Activated CD4-positive, alpha-beta T cell treated with anti-CD3 and anti-CD28 coated beads for 36 hours (primary cell): ENCODE measurements around the gene SPINDOC. TPM values are rescaled to one million over a fixed set of nuclear protein-coding genes. Genes with fewer than 3 reads are reported as not detected.
"Not testable (repeated sequence)": the region's sequence is repeated elsewhere in the genome, so short reads cannot be mapped to it uniquely, and the experiment has no call there.

Source experiments
- ATAC-seq: fragments of 200-7000 bp; cut with Tn5 transposase; one replicate; pipeline ENCODE4 v1.10.0; 2021; ENCODE audit warnings: mild to moderate bottlenecking, moderate library complexity
- CTCF ChIA-PET: fragments of 350-600 bp; sonication (Branson Sonifier 250); formaldehyde crosslinking; loops from one replicate; lab custom pipeline; 2021; ENCODE audit warnings: antibody characterized with exemption; lab: Charles Lee
- POLR2A ChIA-PET: fragments of 350-600 bp; sonication (Branson Sonifier 250); formaldehyde crosslinking; loops from one replicate; lab custom pipeline; 2021; ENCODE audit warnings: antibody characterized with exemption, inconsistent platforms; lab: Charles Lee
- DNase-seq: peaks from one replicate; pipeline ENCODE4 v3.0.0-alpha.2; 2020
- H3K27ac Mint-ChIP-seq: one replicate; pipeline ENCODE4 v1.8.0; 2021; ENCODE audit warnings: mixed read lengths
- H3K27me3 Mint-ChIP-seq: one replicate; pipeline ENCODE4 v1.8.0; 2021; ENCODE audit warnings: mixed read lengths
- H3K36me3 Mint-ChIP-seq: one replicate; pipeline ENCODE4 v1.8.0; 2021; ENCODE audit warnings: low read depth, mixed read lengths
- H3K4me1 Mint-ChIP-seq: one replicate; pipeline ENCODE4 v1.8.0; 2021; ENCODE audit warnings: mixed read lengths
- H3K4me3 Mint-ChIP-seq: one replicate; pipeline ENCODE4 v1.8.0; 2021; ENCODE audit warnings: mild to moderate bottlenecking, moderate library complexity, mixed read lengths
- H3K9me3 Mint-ChIP-seq: one replicate; pipeline ENCODE4 v1.8.0; 2021; ENCODE audit warnings: low read depth, mixed read lengths
- intact Hi-C, 2 experiments: fragments of 100-400 bp; cut with DNase I in 1 of 2; cut with micrococcal nuclease in 1 of 2; formaldehyde crosslinking; loops; one replicate each; pipeline versions ENCODE4 v1.14.2 to v1.15.1; 2022 to 2024; cut with DNase I, micrococcal nuclease
- total RNA-seq, 2 experiments: library from RNA; stranded (reverse); gene quantifications; one replicate each; pipeline ENCODE4 v1.2.3, GENCODE V29; 2021

SPINDOC gene
- total RNA-seq, 2 experiments from 2014 or later: 25.7 to 26.2 TPM

GRCh38 chr11:63791495-63792167, 21.6 kb upstream of the SPINDOC start:
- POLR2A ChIA-PET: no interaction called here
- ATAC-seq: no peak
- no peak overlapping the region for H3K27ac Mint-ChIP-seq
- no peak for DNase-seq
- peaks cover 8% of the 10 kb centered on the region for H3K27me3 Mint-ChIP-seq
- intact Hi-C loops: no loop called here
- peaks cover 3% of the 10 kb centered on the region for H3K36me3 Mint-ChIP-seq
- peaks cover 7% of the 10 kb centered on the region for H3K9me3 Mint-ChIP-seq
- no peak overlapping the region for H3K4me3 Mint-ChIP-seq
- no peaks in the 10 kb centered on the region for H3K4me1 Mint-ChIP-seq
- CTCF ChIA-PET: no interaction called here

DNA sequence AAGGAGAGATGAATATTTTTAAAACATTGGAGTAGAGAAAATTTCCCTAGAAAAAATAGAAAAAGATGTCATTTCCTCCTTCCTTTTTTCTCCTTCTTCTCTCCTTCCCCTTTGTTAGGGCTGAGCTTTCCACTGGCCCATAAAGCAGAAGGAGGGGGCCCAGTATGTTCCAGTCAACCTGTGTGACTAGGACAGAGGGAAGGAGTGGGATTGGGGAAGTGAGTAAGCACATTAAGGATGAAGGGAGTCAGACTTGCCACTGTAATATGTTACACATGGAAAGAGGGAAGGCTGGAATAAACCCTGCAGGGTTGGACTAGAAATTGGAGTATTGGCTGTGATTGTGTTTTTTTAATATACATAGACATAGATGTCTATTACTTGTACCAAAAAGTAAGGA, 20.1 kb upstream of the SPINDOC start:
- ChIA-PET CTCF (no interaction called here), POLR2A (no interaction called here)
- ATAC-seq: no peak
- no peak overlapping the region for H3K27ac Mint-ChIP-seq
- DNase-seq: no peak
- peaks cover 3% of the 10 kb centered on the region for H3K36me3 Mint-ChIP-seq
- no peaks in the 10 kb centered on the region for H3K4me1 Mint-ChIP-seq
- H3K4me3 Mint-ChIP-seq: no peak overlapping the region
- H3K9me3 Mint-ChIP-seq: peaks cover 7% of the 10 kb centered on the region
- peaks cover 9% of the 10 kb centered on the region for H3K27me3 Mint-ChIP-seq
- intact Hi-C loops: no loop called here

DNA sequence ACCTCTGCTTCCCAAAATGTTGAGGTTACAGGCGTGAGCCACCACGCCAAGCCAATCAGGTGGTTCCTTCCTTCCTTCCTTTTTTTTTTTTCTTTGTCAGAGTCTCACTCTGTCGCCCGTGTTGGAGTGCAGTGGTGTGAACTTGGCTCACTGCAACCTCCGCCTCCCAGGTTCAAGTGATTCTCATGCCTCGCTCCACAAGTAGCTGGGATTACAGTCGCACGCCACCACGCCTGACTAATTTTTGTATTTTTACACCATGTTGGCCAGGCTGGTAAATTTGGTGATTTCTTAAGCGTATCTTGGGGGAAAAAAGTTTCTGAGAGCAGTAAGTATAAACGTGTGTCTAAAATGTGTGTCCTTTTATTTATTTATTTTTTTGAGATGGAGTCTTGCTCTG, 18.2 kb upstream of the SPINDOC start:
- intact Hi-C loops: no loop called here
- no peaks in the 10 kb centered on the region for H3K4me1 Mint-ChIP-seq
- peaks cover 11% of the 10 kb centered on the region for H3K27me3 Mint-ChIP-seq
- DNase-seq (no peak), ATAC-seq (no peak)
- H3K9me3 Mint-ChIP-seq: peaks cover 7% of the 10 kb centered on the region
- no peak overlapping the region for H3K4me3 Mint-ChIP-seq
- peaks cover 3% of the 10 kb centered on the region for H3K36me3 Mint-ChIP-seq
- ChIA-PET CTCF (no interaction called here), POLR2A (no interaction called here)
- no peak overlapping the region for H3K27ac Mint-ChIP-seq

- H3K27ac Mint-ChIP-seq: no peak overlapping the region
- H3K9me3 Mint-ChIP-seq: no peaks in the 10 kb centered on the region
- H3K36me3 Mint-ChIP-seq: no peaks in the 10 kb centered on the region
- H3K27me3 Mint-ChIP-seq: peaks cover 10% of the 10 kb centered on the region
- ChIA-PET POLR2A (no interaction called here), CTCF (no interaction called here)
- H3K4me1 Mint-ChIP-seq: no peaks in the 10 kb centered on the region
- ATAC-seq (no peak), DNase-seq (no peak)
- intact Hi-C loops: no loop called here
- H3K4me3 Mint-ChIP-seq: no peak overlapping the region
Measured at GRCh38 chr11:63800921-63801320, 12.3 kb upstream of the SPINDOC start.

DNA sequence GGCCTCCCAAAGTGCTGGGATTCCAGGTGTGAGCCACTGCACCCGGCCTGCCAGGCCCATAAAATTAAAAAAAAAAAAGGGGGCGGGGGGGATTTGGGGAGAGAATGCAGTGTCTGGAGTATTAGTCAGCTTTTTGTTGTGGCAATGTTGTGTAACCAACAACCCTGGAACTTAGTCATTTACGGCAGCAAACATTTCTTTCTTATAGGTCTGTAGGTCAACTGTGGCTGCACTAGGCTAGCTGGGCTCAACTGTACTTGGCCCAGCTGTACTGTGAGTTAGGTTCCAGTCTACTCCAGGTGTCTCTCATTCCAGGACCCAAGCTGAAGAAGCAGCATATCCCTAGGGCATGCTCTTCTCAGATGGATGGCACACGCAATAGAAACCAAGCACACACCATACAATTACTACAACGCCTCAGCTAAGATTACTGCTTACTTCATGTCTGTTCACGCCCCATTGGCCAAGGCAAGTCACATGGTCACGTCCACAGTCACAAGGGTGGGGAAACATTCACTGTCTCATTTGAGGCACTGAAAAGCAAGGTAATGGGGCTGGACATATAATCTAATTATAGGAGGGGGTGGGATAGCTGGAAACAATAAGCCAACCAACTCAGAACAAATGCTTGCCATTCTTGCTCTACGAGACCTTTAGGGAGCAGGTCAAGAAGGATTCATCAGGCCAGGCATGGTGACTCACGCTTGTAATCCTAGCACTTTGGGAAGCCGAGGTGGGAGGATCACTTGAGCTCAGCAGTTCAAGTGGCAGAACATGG, 10.4 kb upstream of the SPINDOC start:
- peak; percentile 26 for ATAC-seq
- peak; percentile 13 for DNase-seq
- intact Hi-C loops: no loop called here
- Mint-ChIP-seq H3K9me3 (no peaks in the 10 kb centered on the region), H3K27me3 (peaks cover 7% of the 10 kb centered on the region), H3K27ac (no peak overlapping the region), H3K36me3 (no peaks in the 10 kb centered on the region), H3K4me3 (no peak overlapping the region), H3K4me1 (no peaks in the 10 kb centered on the region)
- ChIA-PET CTCF (interaction anchor here (0.8 to 1.1 kb wide), 2 partner anchors 15 to 38 kb away, joined by 3 to 4 read pairs; no protein-coding TSS in a partner anchor), POLR2A (no interaction called here)

DNA sequence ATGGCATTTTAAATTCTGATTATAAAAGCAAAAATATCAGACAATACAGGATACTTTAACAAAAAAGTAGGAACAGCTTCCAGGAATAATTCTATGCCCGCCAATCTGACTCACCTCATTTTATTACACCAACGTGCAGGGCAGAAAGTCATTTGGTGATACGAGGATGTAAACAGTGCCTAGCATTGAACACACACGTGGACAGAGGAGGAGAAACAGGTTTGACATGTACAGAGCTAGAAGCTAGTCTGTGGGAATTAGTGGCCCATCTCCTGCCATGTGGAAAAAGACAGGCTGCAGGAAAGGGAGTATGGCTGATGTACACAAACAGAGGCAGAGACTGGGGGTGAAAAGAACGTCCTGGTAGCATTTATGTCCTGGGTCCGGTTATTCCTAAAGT, 9.0 kb upstream of the SPINDOC start:
- ATAC-seq (no peak), DNase-seq (no peak)
- Mint-ChIP-seq H3K27ac (no peak overlapping the region), H3K4me3 (no peak overlapping the region), H3K4me1 (no peaks in the 10 kb centered on the region), H3K27me3 (peaks cover 4% of the 10 kb centered on the region), H3K36me3 (no peaks in the 10 kb centered on the region), H3K9me3 (no peaks in the 10 kb centered on the region)
- ChIA-PET CTCF (no interaction called here), POLR2A (no interaction called here)
- intact Hi-C loops: no loop called here

GRCh38 chr11:63805844-63806415, 7.3 kb upstream of the SPINDOC start:
- intact Hi-C loops: no loop called here
- ChIA-PET POLR2A (no interaction called here), CTCF (interaction anchor here (0.7 kb wide), 1 partner anchor 37 kb away, joined by 3 read pairs; no protein-coding TSS in a partner anchor)
- no peak overlapping the region for H3K27ac Mint-ChIP-seq
- no peak for ATAC-seq
- no peak overlapping the region for H3K4me3 Mint-ChIP-seq
- H3K4me1 Mint-ChIP-seq: no peaks in the 10 kb centered on the region
- H3K9me3 Mint-ChIP-seq: no peaks in the 10 kb centered on the region
- no peaks in the 10 kb centered on the region for H3K36me3 Mint-ChIP-seq
- peaks cover under 1% of the 10 kb centered on the region for H3K27me3 Mint-ChIP-seq
- no peak for DNase-seq

DNA sequence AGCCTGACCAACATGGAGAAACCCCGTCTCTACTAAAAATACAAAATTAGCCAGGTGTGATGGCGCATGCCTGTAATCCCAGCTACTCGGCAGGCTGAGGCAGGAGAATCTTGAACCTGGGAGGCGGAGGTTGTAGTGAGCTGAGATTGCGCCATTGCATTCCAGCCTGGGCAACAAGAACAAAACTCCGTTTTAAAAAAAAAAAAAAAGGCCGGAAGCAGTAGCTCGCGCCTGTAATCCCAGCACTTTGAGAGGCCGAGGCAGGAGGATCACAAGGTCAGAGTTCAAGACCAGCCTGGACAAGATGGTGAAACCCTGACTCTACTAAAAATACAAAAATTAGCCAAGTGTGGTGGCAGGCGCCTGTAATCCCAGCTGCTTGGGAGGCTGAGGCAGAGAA, 2.9 kb upstream of the SPINDOC start:
- peaks cover 17% of the 10 kb centered on the region for H3K4me1 Mint-ChIP-seq
- CTCF ChIA-PET: interaction anchor here (0.5 kb wide), 1 partner anchor 554 kb away, joined by 3 read pairs; no protein-coding TSS in a partner anchor

GRCh38 chr11:63811522-63811921, 1.7 kb upstream of the SPINDOC start:
- intact Hi-C loops: loop anchor here in 1 of 2 experiments (5.0 kb wide), 1 partner anchor 39 kb away; no protein-coding TSS in a partner anchor
- Mint-ChIP-seq H3K9me3 (no peaks in the 10 kb centered on the region), H3K27ac (no peak overlapping the region), H3K27me3 (no peaks in the 10 kb centered on the region), H3K4me1 (peaks cover 21% of the 10 kb centered on the region), H3K36me3 (peaks cover 14% of the 10 kb centered on the region), H3K4me3 (no peak overlapping the region)
- no peak for DNase-seq
- no peak for ATAC-seq
- POLR2A ChIA-PET: interaction anchor here (0.6 kb wide), 1 partner anchor 190 kb away, joined by 3 read pairs; no protein-coding TSS in a partner anchor
- CTCF ChIA-PET: no interaction called here

More for the DNA sequence above, 2.9 kb upstream of the SPINDOC start:
- H3K4me3 Mint-ChIP-seq, H3K36me3 Mint-ChIP-seq, ATAC-seq, DNase-seq, POLR2A ChIA-PET, H3K27me3 Mint-ChIP-seq, H3K27ac Mint-ChIP-seq, H3K9me3 Mint-ChIP-seq: not testable (repeated sequence)
- intact Hi-C loops: loop anchor here in 1 of 2 experiments (5.0 kb wide), 1 partner anchor 38 kb away; no protein-coding TSS in a partner anchor

DNA sequence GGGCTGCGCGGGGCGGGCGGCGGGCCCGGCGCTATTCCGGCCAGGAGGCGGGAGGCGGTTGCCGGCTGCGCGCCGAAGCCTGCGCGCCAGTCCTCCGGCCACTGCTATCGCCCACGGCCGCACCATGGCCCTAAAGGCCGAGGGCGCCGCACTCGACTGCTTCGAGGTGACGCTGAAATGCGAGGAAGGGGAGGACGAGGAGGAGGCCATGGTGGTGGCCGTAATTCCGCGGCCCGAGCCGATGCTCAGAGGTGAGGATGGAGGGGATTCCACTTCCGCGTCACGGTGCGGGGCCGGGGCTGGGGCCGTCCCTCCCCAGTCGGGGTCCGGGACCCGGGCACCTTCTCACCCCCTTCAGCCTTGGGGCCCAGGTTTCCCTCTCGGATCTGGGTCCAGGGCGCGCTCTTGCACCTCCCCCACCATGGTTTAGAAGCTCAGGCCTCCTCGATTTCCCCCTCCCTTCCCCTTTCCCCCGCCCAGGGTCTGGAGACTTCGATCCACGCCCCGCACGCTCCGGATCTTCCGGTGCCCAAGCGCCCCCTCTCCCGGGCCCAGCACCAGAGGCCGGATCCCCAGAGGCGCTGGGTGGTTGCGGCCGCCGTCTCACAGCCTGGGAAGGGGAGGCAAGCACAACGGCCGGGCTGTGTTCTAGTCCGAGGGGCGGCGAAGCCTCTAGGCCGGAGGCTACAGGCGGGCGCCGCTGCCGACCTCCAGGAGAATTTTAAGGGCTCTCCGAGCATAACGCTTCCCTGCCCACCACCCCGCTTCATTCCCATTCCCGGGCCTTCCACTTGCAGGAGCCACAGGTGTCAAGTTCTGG, 517 bp downstream of the SPINDOC start:
- ChIA-PET CTCF (interaction anchor here (0.7 to 1.1 kb wide), 2 partner anchors 24 to 57 kb away, joined by 3 to 8 read pairs; no protein-coding TSS in a partner anchor), POLR2A (interaction anchor here (0.7 kb wide), 1 partner anchor 166 kb away, joined by 3 read pairs; no protein-coding TSS in a partner anchor)
- Mint-ChIP-seq H3K9me3 (no peaks in the 10 kb centered on the region), H3K27ac (no peak overlapping the region), H3K4me1 (peaks cover 21% of the 10 kb centered on the region), H3K4me3 (peak overlapping the region; percentile 77), H3K36me3 (peaks cover 26% of the 10 kb centered on the region), H3K27me3 (no peaks in the 10 kb centered on the region)
- DNase-seq (peak; percentile 59), ATAC-seq (peak; percentile 45)
- intact Hi-C loops: loop anchor here (1.0 to 5.0 kb wide), 6 partner anchors 25 to 161 kb away; partner anchors contain the start of genes COX8A (in 1 of the 2), RTN3 (in 1 of the 2) and ZFTA (in 1 of the 2)
